H1 (cell line): ENCODE results near the gene ADD1. TPM values are rescaled to one million over a fixed set of nuclear protein-coding genes. Genes with fewer than 3 reads are reported as not detected.

Experiments
- CHD1 ChIP-seq: IDR thresholded peaks from 2 replicates; pipeline ENCODE4 v1.6.1; 2012; ENCODE audit warnings: low read depth, low read length, improper control_type of control experiment
- HDAC6 ChIP-seq: IDR thresholded peaks from one replicate; pipeline ENCODE4 v1.7.1; 2012; ENCODE audit warnings: low read depth, mild to moderate bottlenecking, inconsistent platforms, low read length, moderate library complexity
- POU5F1 ChIP-seq: IDR thresholded peaks from 2 replicates; pipeline ENCODE4 v1.6.1; 2011; ENCODE audit warnings: low read depth, mild to moderate bottlenecking, low read length, moderate library complexity
- RNF2 ChIP-seq: fragments of 200-900, 300-1000 bp; sonication (generic); IDR thresholded peaks from 2 replicates; pipeline ENCODE4 v1.7.1; 2016; ENCODE audit warnings: borderline replicate concordance, low read depth, mild to moderate bottlenecking, antibody characterized with exemption, low read length; ENCODE audit not compliant: poor library complexity, severe bottlenecking; ENCODE audit errors: missing control alignments
- SIX5 ChIP-seq: IDR thresholded peaks from 2 replicates; pipeline ENCODE4 v1.6.1; 2011; ENCODE audit warnings: mild to moderate bottlenecking, low read depth, low read length
- SP1 ChIP-seq: IDR thresholded peaks from 2 replicates; pipeline ENCODE4 v1.6.1; 2011; ENCODE audit warnings: low read depth, low read length
- SP2 ChIP-seq: IDR thresholded peaks from 2 replicates; pipeline ENCODE4 v1.6.1; 2012; ENCODE audit warnings: mild to moderate bottlenecking, low read length, inconsistent platforms
- polyA plus RNA-seq, 7 experiments: library from polyadenylated mRNA; depleted of rRNA in 3 of 7; stranded (reverse) in 5 of 7; unstranded in 2 of 7; fragments of >200 nt in 5 of 7; fragments of 200-250 nt in 2 of 7; gene quantifications; 1 replicate in 5 of 7; 2 replicates in 1 of 7; 4 replicates in 1 of 7; pipeline versions ENCODE4 v1.2.1 to v1.2.3, GENCODE V29; 2011 to 2013; ENCODE audit warnings: missing spikeins in 2 of 7, mixed read lengths in 2 of 7
- total RNA-seq: library from RNA; stranded (reverse); fragmentation: NEBNext Ultra II Directional; extraction: Animal tissue kit (Norgen Biotek cat#: 25700); gene quantifications from 2 replicates; pipeline ENCODE4 v1.2.1, GENCODE V29; 2021

ADD1 gene
- total and polyA plus RNA-seq, 2 of the 8 experiments (the other 6 are each of a cell fraction or from before 2014, with no cell fraction given): 113 to 143 TPM

- no peak for TF ChIP-seq HDAC6
- no peak for TF ChIP-seq POU5F1
- no peak for TF ChIP-seq CHD1
- TF ChIP-seq SIX5: no peak
- TF ChIP-seq SP1: 0 out of 2 replicates have a peak, but pooled peaks have one; percentile 18
- no peak for TF ChIP-seq RNF2
- TF ChIP-seq SP2: no peak
These were observed 91.4 kb downstream of the ADD1 start (continued) for GRCh38 chr4:2934813-2935761.
